Lung (tissue), 12 donors: ENCODE measurements around the gene SORL1. TPM values are rescaled to one million over a fixed set of nuclear protein-coding genes. Genes with fewer than 3 reads are reported as not detected.
"Not testable (repeated sequence)": the region's sequence is repeated elsewhere in the genome, so short reads cannot be mapped to it uniquely, and the experiment has no call there.

Experiments
- ATAC-seq: fragments of 200-7000 bp; cut with Tn5 transposase; one replicate; pipeline ENCODE4 v1.9.1; 2020; ENCODE audit warnings: moderate number of reproducible peaks; ENCODE audit not compliant: insufficient read depth, low FRiP score
- DNase-seq, 3 donors: peaks; one replicate each; pipeline ENCODE4 v3.0.0-alpha.2; 2013 to 2017
- H3K27ac ChIP-seq, 2 donors: one replicate each; pipeline ENCODE4 v1.5.1; 2013; ENCODE audit warnings: mild to moderate bottlenecking in 2 of 2, moderate library complexity in 2 of 2, control low read depth in 1 of 2, inconsistent platforms in 1 of 2, low read depth in 1 of 2, low read length in 1 of 2
- H3K27me3 ChIP-seq, 3 donors: one replicate each; pipeline ENCODE4 v1.5.1; 2013; ENCODE audit warnings: low read length in 2 of 3; ENCODE audit not compliant: control insufficient read depth in 3 of 3, insufficient read depth in 3 of 3
- H3K36me3 ChIP-seq, 4 donors: one replicate each; pipeline ENCODE4 v1.5.1; 2013; ENCODE audit warnings: low read length in 4 of 4, mild to moderate bottlenecking in 1 of 4, moderate library complexity in 1 of 4; ENCODE audit not compliant: control insufficient read depth in 4 of 4, insufficient read depth in 4 of 4
- H3K4me1 ChIP-seq, 5 donors: one replicate each; pipeline ENCODE4 v1.5.1; 2013; ENCODE audit warnings: low read length in 5 of 5, mild to moderate bottlenecking in 2 of 5, moderate library complexity in 1 of 5; ENCODE audit not compliant: control insufficient read depth in 5 of 5, insufficient read depth in 5 of 5
- H3K4me3 ChIP-seq: one replicate; pipeline ENCODE4 v1.5.1; 2013; ENCODE audit warnings: mild to moderate bottlenecking, control low read depth, moderate library complexity
- H3K9ac ChIP-seq, 2 donors: one replicate each; pipeline ENCODE4 v1.5.1; 2013; ENCODE audit warnings: low read length in 2 of 2, control low read depth in 1 of 2; ENCODE audit not compliant: insufficient read depth in 1 of 2
- H3K9me3 ChIP-seq, 4 donors: one replicate each; pipeline ENCODE4 v1.5.1; 2013; ENCODE audit warnings: low read length in 3 of 4, mild to moderate bottlenecking in 1 of 4, moderate library complexity in 1 of 4; ENCODE audit not compliant: control insufficient read depth in 4 of 4, insufficient read depth in 3 of 4
- WGBS, 2 donors: extraction: QIAGEN DNeasy Blood & Tissue Kit; methylation state at CpG; one replicate each; pipeline ENCODE4 v1.1.7; 2013; 5-methylcytosine and 5-hydroxymethylcytosine counted together
- polyA plus RNA-seq, 2 donors: library from polyadenylated mRNA; stranded (reverse); fragments of 200-250 nt; gene quantifications; one replicate each; pipeline ENCODE4 v1.2.1, GENCODE V29; 2013
- total RNA-seq, 2 donors: library from RNA; depleted of rRNA in 1 of 2; stranded (reverse); fragments of >200 nt in 1 of 2; gene quantifications; one replicate each; pipeline ENCODE4 v1.2.1, GENCODE V29; 2014 to 2021
- TF ChIP-seq, protein P1 (sequence below): IDR thresholded peaks from 2 replicates; pipeline ENCODE4 v1.5.1; 2012; ENCODE audit warnings: mild to moderate bottlenecking; ENCODE audit errors: control extremely low read depth, extremely low read depth
- donor health status: control.
- donor health status: control.
- donor health status: Bipolar disorder and iron deficiency.
- donor health status: healthy.
- donor health status: DM: yes; HTN: yes; CAD: no.

The SORL1 gene
- total and polyA plus RNA-seq, 4 donors, result 1.9 to 67.0 (median 49.2) TPM

DNA sequence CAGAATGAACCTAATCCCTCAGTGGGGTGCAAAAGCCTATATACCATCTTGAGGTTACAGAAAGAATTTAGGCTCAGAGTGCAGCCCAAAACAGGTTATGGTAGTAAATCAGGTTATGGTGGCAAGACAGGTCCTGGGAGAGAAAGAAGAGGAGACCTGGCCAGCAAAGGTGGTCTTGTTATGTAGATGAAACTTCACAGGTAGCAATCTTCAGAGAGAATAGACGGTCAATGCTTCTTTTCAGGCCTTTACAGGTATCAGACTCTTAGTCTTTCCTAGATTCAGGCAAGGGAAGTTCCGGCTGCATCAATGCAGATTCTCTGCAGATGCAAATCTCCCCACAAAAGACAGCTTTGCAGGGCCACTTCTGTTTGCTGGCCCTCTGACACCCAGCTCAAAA lies 45.8 kb upstream of the SORL1 start:
- H3K9ac ChIP-seq, result no peak overlapping the region
- no peaks in the 10 kb centered on the region for H3K4me1 ChIP-seq
- H3K27ac ChIP-seq, result no peak overlapping the region
- TF ChIP-seq, protein P1, sequence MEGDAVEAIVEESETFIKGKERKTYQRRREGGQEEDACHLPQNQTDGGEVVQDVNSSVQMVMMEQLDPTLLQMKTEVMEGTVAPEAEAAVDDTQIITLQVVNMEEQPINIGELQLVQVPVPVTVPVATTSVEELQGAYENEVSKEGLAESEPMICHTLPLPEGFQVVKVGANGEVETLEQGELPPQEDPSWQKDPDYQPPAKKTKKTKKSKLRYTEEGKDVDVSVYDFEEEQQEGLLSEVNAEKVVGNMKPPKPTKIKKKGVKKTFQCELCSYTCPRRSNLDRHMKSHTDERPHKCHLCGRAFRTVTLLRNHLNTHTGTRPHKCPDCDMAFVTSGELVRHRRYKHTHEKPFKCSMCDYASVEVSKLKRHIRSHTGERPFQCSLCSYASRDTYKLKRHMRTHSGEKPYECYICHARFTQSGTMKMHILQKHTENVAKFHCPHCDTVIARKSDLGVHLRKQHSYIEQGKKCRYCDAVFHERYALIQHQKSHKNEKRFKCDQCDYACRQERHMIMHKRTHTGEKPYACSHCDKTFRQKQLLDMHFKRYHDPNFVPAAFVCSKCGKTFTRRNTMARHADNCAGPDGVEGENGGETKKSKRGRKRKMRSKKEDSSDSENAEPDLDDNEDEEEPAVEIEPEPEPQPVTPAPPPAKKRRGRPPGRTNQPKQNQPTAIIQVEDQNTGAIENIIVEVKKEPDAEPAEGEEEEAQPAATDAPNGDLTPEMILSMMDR, result no peak
- DNase-seq (no peak), ATAC-seq (no peak)
- H3K9me3 ChIP-seq, result peaks cover 0 to 4% (median 2%) of the 10 kb centered on the region in 4 donors
- 95 to 96% methylated on average over 2 of the region's 2 CpGs for WGBS, 2 donors
- no peak overlapping the region for H3K4me3 ChIP-seq
- H3K27me3 ChIP-seq, result no peaks in the 10 kb centered on the region
- no peaks in the 10 kb centered on the region for H3K36me3 ChIP-seq

DNA sequence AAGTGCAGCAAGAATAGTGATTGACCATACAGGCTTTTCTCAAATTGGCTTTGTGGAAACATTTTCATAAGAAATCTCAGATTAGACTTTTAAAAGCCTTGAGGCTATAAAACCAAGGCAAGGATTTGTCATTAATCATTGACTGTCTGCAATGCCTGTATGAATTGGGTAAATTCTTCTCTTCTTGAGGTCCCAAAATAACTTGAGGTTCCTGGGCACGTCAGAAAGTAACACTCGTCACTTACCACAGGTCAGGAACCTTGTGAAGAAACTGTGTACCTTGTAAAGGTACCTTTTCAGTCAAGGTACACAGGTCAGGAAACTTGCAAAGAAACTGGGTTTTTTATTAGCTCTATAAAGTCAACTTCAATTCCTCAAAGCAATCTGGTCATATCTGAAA lies 43.3 kb upstream of the SORL1 start:
- no peak overlapping the region for H3K4me3 ChIP-seq
- no peak for ATAC-seq
- no peaks in the 10 kb centered on the region for H3K27me3 ChIP-seq
- no peaks in the 10 kb centered on the region for H3K9me3 ChIP-seq
- no peak overlapping the region for H3K9ac ChIP-seq
- H3K4me1 ChIP-seq, result no peaks in the 10 kb centered on the region
- no peak overlapping the region for H3K27ac ChIP-seq
- WGBS, 2 donors, result 70 to 84% methylated on average over 2 of the region's 2 CpGs
- DNase-seq, result no peak
- TF ChIP-seq, protein P1, result no peak
- no peaks in the 10 kb centered on the region for H3K36me3 ChIP-seq

DNA sequence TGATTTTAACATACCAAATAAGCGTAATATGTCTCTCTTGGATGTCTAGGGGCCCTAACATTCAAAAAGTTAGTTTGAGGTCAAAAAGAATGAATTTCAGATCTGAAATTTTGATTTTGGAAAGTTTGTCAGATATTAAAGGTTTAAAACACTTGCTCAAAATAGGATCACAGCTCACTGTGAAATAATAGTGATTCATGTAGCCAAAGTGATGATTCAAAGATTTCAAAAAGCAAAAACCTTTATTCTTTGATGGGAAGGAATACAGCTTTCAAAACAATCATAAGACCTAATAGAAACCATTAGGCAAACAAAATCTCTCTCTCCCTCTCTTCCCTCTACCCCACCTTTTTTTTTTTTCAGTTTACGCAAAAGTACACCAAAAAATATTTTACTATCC lies 42.1 kb upstream of the SORL1 start:
- ATAC-seq, H3K4me3 ChIP-seq, H3K9ac ChIP-seq, H3K27me3 ChIP-seq, H3K4me1 ChIP-seq, H3K27ac ChIP-seq, H3K36me3 ChIP-seq, DNase-seq, H3K9me3 ChIP-seq: not testable (repeated sequence)
- WGBS, 2 donors, result 97 to 100% methylated on average over 2 of the region's 2 CpGs

DNA sequence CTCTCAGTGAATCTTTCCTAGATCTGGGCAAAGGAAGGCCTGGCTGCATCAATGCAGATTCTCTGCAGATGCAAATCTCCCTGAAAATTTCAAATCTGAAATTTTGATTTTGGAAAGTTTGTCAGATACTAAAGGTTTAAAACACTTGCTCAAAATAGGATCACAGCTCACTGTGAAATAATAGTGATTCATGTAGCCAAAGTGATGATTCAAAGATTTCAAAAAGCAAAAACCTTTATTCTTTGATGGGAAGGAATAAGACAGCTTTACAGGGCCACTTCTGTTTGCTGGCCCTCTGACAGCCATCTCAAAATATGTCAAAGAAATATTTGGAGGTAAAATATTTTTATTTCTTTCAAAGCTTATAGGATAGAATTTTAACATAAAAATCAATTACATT lies 40.8 kb upstream of the SORL1 start:
- ATAC-seq, H3K27me3 ChIP-seq, H3K36me3 ChIP-seq, DNase-seq, H3K9me3 ChIP-seq, H3K4me3 ChIP-seq, H3K4me1 ChIP-seq, H3K9ac ChIP-seq, H3K27ac ChIP-seq: not testable (repeated sequence)
